GM13977 (cell line): ENCODE measurements around the gene SETX.

Experiments
- DNase-seq: peaks from one replicate; pipeline ENCODE4 v3.0.0; 2012; ENCODE audit warnings: low spot score
- CTCF ChIP-seq: IDR thresholded peaks from 2 replicates; pipeline ENCODE4 v1.5.1; 2012; ENCODE audit warnings: mild to moderate bottlenecking, control low read depth; ENCODE audit not compliant: insufficient read depth; ENCODE audit errors: extremely low read depth, missing control alignments
- in situ Hi-C: fragments of 300-500 bp; cut with MboI; formaldehyde crosslinking; loops from one replicate; pipeline ENCODE4 v1.12.0; 2022; ENCODE audit warnings: low sequenced_read_pairs, low pct_unique_long_range_greater_than_20kb, mixed read lengths, inconsistent platforms; ENCODE audit not compliant: unreplicated experiment

The SETX gene

DNA sequence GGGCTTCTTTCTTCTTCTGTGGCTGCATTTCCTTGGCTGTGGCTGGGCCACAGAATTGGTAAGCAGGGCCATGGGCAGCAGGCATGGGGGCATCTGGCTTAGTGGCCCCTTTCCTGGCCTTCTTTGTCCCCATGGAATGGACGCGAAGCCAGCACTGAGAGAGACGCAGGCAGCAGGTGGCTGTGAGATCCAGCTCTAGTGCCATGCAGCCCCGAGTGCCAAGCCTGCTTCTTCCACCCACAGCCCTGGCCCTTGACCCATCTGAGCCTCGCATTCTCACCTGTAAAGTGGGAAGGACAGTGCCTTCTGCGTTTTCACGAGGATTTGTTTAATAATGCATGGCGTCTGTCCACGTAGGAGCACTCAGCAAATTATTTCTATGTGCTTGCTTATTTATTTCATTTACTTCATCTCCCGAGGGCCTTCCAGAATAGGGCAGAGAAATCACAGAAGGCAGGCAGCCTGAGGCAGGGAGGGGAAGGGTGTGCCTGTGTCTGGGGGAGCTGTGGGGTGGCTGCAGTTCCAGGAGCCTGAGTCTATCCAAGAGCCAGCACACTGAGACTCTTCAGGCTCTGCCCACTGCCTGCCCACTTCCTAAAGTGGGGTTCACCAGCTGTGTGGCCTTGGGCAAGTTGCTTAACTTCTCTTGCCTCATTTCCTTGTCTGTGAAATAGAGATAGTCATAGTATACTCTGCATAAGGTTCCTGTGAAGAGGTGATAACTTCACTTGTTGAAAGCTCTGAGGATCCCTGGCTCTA lies 137.7 kb downstream of the SETX start:
- in situ Hi-C loops, result no loop called here
- no peak for DNase-seq
- TF ChIP-seq CTCF, result no peak

GRCh38 chr9:132214027-132214622 lies 140.7 kb downstream of the SETX start:
- in situ Hi-C loops, result no loop called here
- no peak for TF ChIP-seq CTCF
- no peak for DNase-seq

DNA sequence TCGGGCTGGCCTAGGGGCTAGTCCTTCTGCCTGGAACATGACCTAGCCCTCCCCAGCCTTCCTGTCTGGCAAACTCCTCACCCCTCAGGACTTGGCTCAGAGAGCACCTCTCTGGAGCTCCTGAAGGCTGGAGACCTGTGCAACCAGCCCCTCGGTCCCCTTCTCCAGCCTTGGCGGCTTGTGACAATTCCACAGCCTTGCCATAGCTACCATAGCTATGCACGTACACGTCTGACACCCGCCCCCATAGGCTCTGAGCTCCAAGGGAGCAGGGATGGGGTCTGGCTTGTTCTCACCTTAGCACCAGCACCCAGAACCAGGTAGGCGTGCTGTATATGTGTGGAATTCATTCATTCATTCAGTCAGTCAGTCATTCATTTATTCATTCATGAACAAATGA lies 143.2 kb downstream of the SETX start:
- TF ChIP-seq CTCF, result no peak
- DNase-seq, result no peak
- in situ Hi-C loops, result no loop called here
